Stimulated activated CD8-positive, alpha-beta memory T cell treated with anti-CD3 and anti-CD28 coated beads, Interleukin-2, amount 100 ng/mL, for 1 hour (primary cell): ENCODE results near the gene ARHGAP31.
"Not testable (repeated sequence)": the region's sequence is repeated elsewhere in the genome, so short reads cannot be mapped to it uniquely, and the experiment has no call there.

ENCODE experiments used
- DNase-seq, 2 donors: peaks; one replicate each; pipeline ENCODE4 v3.0.0-alpha.2; 2020; ENCODE audit warnings: low read depth in 2 of 2

The ARHGAP31 gene

DNA sequence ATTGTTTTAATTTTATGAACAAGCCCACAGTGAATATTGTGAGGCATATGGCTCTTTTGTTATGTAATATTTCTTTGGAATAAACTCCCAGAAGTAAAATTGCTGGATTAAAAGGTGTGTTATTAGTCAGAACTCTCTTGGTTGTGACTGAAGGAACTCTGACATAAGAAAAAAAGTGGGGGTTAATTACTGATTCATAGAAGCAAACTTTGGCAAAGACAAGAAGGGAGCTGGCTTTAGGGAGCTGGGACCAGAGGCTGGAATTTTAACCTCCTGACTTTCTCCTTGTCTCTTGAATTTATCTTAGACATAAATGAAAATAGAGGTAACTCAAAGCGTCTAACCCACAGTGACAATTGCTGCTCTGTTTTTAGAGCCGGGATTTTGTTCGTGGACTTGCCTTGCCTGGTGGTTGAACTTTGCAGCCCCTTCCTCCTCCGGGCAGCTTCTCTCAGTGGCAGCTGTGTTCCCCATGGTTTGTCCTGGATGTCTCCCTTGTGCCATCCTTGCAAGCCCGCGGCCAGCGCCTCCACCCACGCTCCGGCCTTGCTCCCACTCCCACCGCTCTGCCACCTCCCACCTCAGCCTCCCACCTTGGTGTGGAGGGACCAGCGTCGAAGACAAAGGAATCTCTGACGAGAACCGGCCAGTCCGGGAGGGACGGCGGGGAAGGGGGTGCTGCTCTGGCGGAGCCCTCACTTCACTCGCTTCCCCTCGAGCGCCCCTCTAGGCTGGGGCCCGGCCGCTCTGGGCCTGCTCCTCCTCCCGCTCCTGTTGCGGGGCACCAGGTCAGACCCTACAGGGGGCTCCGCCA lies 28.0 kb downstream of the ARHGAP31 start:
- no peak for DNase-seq

DNA sequence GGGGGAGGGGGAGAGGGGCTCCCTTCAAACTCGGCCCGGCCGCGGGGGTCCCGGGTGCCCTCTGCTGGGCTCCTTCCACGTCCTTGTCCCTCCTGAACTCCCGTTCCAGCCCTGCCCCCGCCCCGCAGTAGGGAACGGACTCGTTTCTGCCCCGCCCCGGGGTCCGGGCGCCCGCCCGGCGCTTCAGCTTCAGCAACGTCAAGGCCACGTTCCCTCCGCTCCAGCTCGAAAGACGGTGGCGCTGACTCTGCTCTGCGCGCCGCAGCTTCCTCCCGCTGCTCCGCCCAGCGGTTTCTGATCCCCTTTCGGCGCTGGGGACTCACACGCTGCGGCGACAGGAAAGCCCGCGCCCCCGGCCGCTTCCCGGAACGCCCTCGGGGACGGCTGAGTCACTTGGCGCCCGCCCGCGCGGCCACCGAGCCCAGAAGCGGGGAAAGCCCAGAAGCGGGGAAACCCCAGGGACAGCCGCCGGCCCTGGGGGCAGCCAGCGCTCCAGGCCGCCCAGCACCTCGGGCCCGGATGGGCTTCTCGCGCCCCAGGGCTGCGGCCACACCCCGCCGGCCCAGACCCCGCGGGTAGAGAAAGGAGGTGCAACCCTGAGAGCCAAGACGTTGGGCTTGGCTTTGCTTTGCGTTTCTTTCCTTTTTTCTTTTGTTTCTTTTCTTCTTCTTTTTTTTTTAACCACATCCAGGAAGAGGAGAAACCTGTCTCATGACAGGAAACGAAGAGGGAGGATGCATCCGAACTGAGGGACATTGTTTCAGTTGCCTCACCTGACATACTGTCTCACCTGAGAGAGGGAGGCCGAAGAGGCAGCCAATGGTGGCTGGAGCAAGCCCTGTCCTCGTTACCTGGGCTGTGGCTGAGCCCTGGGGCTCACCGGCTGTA lies 28.9 kb downstream of the ARHGAP31 start:
- peak; percentile 82 to 88 for DNase-seq

DNA sequence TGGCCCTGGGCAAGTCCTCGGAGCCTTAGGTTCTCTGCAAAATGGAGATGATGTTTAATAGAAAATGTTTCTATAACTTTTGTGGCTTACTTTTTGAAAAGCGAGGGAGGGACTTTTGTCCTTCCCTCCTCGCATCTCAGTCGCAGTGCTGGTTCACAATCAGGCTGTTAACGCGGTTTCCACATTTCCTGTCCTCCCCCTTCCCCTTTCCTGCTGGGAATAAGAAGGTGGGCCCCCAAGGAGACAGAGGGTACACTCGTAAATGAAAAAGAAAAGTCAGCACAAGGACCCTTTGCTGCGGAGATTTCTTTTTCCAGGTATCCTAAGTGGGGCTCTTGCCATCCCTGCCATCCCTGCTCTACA lies 29.5 kb downstream of the ARHGAP31 start:
- DNase-seq = no peak

DNA sequence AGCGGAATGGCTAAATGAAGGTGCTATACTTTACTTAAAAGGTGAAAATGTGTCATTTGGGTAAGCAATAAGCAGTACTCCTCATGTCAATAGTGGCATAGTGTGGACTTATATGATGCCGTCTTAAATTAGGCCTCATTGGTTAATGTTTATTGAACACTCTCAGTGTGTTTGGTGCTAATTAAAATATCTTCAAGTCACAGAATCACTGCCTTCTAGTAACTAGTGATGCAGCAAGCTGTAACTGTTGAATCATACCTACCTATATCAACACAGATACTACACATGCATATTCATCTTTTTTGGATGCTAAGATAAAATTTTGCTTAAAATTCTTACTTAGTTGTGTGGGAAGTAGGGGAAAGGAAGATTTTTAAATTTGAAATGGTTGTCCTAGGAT lies 30.7 kb downstream of the ARHGAP31 start:
- DNase-seq = no peak

DNA sequence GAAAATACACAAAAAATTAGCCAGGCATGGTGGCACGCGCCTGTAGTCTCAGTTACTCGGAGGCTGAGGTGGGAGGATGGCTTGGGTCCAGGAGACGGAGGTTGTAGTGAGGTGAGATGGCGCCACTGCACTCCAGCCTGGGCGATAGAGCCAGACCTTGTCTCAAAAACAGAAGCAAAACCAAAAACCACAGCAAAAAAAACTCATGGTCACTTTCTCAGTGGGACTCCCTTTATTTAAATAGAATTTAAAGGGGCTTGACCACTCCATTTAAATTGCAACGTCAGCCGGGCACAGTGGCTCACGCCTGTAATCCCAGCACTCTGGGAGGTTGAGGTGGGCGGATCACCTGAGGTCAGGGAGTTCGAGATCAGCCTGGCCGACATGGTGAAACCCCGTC lies 32.8 kb downstream of the ARHGAP31 start:
- no peak for DNase-seq

DNA sequence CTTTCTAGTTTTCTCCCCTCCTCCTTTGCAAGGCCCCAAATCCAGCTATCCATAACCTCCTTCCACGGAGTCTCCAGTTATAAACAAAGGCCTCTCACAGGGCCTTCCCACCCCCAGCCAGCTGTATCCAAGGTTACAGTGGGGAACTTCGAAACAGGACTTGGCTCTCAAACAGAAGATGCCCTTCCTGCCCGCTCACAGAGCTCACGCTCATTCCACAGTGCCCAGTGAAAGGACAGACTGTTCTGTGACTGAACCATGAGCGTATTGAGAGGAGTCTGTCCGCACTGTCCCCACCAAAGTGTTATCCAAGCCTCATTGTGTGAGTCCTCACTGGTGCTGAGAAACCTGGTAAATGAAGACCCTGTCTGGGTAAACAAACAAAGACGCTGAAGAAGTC lies 35.4 kb downstream of the ARHGAP31 start:
- DNase-seq = no peak

DNA sequence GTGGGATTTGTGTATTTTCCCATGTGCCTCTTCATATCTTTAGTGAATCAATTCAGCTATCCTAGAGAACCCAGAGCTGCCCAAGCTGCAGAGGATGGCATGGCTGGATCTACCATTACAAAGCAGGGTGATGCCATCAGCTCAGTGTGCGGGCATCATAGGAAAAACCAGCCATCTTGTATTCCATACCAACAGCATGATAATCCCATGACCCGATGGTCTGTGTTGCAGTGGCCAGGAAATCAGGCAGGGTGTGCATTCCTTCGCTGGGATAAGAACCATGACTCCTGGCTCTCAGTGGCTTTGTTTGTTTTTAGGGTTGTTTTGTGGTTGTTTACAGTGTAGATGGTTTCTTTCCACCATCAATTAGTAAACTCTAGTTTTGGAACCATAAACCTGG lies 36.0 kb downstream of the ARHGAP31 start:
- DNase-seq = no peak

DNA sequence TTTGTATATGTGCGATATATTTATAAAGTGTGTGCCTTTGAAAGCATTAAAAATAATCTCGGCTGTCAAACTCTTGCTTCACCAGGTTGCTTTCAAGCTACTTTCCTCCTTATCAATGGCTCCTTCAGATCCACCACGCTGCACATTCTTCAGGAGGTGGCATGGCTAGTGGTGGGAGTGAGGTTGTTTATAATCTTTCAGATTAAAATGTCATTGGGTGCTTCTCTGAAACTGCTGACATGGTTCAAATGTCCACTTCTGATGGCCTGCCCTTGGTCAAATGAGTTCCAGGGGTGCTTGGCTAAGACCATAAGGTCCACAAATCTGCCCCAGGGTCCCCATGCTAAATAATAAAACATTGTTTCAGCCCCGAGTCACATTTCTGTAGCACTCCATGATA lies 36.7 kb downstream of the ARHGAP31 start:
- no peak for DNase-seq

DNA sequence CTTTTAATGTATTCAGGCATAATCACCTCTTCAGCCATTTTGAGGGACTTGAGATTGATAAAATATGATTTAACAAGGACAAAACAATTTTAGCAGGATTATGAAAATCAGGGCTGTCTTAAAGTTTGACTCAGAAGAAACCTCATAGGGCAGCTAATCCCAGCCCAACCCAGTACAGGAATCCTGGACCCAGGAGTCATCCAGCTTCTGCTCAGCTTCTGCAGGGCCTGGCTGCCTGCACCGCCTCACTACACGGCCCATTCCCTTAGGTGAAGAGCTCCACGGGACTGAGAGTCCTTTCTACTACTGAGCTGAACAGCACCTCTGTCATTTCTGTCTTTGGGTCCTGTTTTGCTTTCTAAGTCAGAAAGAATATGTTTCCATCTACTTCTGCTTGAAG lies 37.5 kb downstream of the ARHGAP31 start:
- DNase-seq = no peak

DNA sequence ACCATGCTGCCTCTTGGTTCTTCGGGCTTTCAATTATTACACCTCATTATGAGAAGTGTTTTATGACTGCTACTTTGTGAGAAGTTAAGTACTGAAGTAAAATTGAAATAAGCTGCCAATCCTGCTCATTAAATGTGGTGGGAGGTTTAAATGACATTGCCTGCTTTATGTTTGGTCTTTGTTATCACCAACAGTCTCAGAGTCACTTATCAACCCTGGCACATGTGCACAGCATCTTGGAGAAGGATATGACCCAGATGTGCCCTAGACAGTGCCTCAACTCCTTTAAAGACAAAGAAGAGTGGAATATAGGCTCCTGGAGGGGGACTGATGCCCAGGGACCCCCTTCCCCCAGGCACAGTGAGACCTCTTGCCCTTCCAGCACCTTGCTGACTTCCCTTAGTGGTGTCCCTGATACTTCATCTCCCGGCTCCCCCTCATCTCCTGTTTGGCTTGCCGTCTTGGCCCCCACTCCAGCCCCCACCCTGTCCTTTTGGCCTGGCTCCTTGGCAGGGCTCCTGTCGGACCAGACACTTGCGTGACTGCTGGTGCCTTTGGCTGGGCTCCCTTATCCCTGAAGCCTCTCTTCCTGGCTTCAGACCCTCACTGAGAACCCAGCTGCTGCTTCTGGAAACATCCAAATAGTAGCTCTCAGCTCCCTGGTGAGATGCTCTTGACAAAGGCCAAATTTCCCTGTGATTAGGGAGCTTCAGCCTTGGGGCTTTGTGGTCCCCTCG lies 39.8 kb downstream of the ARHGAP31 start:
- no peak for DNase-seq

DNA sequence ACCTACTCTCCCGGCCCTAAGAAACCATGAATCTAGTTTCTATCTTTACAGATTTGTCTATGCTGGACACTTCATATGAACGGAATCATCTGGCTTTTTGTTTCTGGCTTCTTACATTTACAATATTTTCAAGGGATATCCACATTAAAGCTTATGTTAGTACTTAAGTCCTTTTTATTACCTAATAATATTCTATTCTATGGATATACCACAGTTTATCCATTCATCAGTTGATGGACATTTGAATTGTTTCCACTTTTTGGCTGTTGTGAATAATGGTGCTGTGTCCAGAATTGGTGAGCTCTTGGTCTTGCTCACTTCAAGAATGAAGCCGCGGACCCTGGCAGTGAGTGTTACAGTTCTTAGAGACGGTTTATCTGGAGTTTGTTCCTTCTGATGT lies 42.6 kb downstream of the ARHGAP31 start:
- DNase-seq = no peak

DNA sequence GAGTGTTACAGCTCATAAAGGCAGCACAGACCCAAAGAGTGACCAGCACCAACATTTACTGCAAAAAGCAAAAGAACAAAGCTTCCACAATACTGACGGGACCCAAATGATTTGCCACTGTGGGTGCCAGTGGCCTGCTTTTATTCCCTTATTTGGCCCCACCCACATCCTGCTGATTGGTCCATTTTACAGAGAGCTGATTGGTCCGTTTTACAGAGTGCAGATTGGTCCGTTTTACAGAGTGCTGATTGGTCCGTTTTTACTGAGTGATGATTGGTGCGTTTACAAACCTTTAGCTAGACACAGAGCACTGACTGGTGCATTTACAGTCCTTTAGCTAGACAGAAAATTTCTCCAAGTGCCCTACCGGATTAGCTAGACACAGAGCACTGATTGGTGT lies 43.2 kb downstream of the ARHGAP31 start:
- DNase-seq = not testable (repeated sequence)

DNA sequence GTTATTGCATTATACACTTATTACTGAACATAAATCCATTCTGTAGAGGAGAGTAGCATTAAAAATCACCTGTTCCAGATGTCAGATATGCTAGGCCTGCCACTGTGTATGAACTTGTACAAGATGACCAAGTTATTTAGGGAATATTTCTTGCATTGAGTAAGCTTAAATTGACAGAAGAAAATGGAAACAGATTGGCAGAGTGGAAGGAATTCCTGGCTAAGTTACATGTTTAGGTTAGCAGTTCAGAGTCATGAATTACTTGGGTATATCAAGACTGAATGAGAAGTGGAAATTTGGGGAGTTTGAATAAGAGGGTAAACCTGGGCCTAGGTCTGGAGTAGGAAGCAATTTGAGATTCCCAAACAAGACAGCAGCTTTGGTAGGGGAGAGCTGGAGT lies 44.6 kb downstream of the ARHGAP31 start:
- DNase-seq = no peak

DNA sequence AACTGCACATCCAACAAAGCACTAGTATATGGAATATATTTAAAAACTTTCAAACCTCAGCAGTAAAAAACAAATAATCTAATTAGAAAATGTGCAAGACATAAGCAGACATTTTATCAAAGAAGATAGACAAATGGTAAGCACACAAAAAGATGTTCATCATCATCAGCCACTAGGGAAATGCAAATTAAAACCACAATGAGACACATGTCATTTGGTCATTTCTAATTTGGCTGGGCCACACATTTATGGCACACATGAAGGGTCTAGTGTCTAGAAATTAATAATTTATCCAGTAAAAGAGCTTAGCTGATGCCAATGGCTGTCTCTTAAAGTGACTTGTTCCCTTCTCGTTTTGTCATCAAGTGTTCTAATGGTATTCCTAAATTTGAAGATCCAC lies 45.8 kb downstream of the ARHGAP31 start:
- no peak for DNase-seq

DNA sequence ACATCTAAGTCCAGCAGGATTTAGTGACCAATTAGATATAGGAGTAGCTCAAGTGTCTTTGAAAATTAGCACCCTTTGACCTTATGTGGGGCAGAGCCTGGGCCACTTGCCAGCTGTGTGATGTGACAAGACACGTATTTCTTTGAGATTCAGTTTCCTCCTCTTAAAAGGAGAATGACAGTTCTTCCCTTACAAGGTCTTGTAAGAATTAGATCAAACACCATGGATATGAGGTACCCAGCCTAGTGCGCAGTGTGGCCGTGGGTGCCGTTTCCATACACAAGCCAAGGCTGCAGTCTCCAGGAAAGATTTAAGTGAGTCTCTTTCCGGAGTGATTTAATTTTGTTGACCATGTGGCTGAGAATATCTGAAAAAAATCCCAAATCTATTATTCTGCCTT lies 46.3 kb downstream of the ARHGAP31 start:
- DNase-seq = no peak

DNA sequence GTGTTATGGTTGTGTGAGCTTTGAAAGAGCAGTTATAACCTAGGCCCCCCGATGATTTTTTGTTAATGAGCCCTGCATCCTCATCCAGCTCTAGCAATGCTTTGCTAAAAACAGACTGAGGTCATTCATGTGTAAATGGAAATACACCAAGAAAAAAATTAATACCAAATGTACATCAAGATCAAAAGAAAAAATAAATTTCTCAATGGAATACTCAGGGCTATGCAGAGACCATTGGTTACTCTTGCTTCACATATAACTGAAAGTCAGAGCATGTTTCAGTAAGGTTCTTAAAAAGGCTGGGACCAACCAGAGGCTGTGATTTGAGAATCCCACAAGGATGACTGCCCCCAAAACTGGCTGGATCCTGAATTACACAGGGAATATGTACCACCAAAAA lies 48.0 kb downstream of the ARHGAP31 start:
- DNase-seq = no peak

DNA sequence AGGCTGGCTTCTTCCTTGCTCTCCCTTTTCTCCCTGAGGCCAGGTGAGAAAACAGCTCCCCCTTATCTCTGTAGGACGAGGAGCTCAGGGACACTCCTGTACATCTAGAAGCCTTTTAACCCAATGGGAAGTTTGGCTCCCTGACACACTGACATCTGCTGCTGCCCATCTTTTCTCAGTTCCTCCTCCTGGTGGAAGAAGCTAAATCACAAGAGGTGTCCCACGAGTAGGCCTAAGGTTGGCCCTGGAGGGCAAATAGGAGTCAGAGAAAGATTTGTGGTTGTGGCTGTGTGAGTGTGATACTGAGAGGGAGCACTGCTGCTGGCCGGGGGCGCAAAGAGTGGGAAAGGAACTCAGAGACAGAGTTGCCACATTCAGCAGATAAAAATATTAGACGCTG lies 49.5 kb downstream of the ARHGAP31 start:
- no peak for DNase-seq

DNA sequence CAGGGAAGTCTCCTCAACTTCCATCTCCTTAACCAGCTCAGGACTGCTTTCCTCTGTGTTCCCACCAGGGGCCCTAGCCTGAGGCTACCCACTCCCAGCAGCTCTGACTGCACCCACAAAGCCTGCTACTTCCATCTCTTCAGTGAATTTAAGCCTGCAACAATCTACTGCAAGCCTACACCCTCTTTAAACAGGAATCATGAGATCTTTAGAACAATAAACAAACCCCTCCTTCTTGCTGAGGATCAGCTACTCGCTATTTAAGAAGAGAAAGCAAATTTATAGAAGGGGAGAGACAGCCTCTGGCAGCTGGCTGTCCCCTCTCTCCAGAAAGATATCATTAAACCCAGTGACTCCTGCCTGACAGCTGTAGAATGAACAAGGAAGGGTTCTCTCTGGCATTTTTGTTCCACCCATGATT lies 51.9 kb downstream of the ARHGAP31 start:
- DNase-seq = no peak

DNA sequence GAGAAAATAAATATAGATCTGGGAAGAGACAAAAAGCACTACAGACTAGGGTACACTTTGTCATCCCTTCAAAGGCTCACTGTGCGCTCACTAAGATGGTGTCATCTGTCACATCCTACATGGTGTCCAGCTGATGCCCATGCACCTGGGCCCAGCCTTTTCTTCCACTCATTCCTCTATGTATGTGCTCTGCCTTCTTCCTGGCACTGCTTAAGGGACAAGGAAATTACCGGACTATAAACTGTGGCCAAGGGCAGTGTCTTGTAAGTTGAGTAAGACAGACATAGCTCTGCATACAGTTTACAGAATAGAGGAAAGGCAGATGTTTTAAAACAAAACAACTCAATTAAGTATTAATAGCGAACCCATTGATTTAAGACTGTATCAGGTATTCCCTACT lies 52.9 kb downstream of the ARHGAP31 start:
- DNase-seq = no peak

DNA sequence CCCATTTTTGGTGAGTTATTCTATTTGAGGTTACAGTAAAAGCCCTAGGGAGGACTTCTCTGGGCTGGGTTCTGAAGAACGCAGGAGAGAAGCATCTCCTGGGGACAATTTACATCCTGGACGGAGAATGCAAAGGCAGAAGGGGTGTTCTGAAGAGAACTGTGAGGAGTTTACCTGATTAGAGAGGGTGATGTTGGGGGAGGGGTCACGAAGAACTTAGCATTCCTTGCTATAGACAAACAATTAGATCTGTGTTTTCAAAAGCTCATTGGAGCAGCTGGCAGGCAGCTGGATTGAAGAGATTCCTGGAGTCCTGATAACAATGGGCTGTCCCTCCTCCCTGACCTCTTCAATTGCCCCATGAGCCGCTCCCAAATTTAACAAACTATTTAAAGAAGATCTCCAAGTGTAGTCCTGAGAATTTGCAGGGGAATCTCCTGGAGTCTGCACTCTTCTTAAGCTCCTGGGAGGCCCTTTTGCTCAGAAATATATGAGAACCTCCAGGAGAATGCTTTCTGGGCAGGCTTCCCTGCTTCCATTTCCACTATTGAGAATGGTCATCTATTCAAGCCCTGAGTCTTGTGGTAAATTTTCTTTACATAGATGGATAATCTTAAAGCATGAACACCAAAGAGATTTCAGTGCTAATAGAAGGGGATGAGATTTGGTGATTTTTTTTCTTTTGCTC lies 55.3 kb downstream of the ARHGAP31 start:
- DNase-seq = no peak

DNA sequence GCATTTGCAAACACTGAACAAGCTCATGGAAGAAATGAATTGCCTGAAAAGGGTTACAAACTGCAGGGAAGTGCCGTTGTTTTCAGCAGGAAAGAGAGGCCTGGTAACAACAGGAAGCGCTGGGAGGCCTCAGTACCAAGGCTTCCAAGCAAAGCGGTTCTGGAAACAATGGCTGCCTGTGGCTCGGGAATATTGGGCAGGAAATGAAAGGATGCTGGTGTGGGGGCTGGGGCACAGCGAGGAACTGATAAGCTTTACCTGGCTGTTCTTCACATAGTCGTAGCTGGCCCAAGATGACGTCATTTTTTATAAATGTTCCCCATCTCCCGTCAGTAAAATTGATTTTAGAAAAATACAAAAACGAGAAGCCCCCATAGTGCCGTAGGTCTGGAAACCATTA lies 55.9 kb downstream of the ARHGAP31 start:
- no peak for DNase-seq

DNA sequence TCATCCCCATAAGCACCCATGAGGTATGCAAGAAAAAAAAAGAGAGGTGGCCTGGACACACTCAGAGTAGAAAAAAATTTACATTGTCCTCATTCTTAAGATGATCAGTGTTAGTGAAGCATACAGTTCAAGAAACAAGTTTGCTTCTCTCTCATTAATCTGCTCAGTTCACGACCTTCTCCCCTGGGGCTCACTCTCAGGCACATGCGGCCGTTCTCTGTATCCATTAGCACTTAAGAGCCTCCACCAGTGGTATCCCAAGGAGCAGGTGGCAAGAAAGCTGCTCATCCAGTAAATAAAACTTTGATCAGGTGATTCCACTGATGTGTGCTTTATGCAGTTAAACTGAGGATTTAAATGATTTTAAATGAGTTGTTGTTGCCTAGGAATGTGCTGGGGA lies 57.4 kb downstream of the ARHGAP31 start:
- no peak for DNase-seq
